Body of pancreas (tissue), 4 donors: ENCODE data around the gene CREBRF. TPM values are rescaled to one million over a fixed set of nuclear protein-coding genes. Genes with fewer than 3 reads are reported as not detected.

Experiments
- ATAC-seq: fragments of 150-250 bp; one replicate; pipeline ENCODE4 v1.9.1; 2016
- DNase-seq, 4 donors: peaks; one replicate each; pipeline ENCODE4 v3.0.0-alpha.2; 2019
- H3K27ac ChIP-seq, 4 donors: fragments of 200-600 bp; sonication (generic); 1 replicate in 3 of 4; 2 replicates in 1 of 4; pipeline versions ENCODE4 v1.5.1 to v1.6.1; 2016 to 2019; ENCODE audit warnings: mild to moderate bottlenecking in 1 of 4, mixed read lengths in 1 of 4, moderate library complexity in 1 of 4
- H3K27me3 ChIP-seq, 2 donors: fragments of 200-600 bp; sonication (generic); one replicate each; pipeline ENCODE4 v1.6.0; 2016; ENCODE audit warnings: mild to moderate bottlenecking in 1 of 2
- H3K36me3 ChIP-seq, 2 donors: fragments of 200-600 bp; sonication (generic); replicated peaks in 1 of 2; 2 replicates each; pipeline ENCODE4 v1.5.1; 2016; ENCODE audit warnings: low read depth in 2 of 2; ENCODE audit not compliant: insufficient read depth in 1 of 2
- H3K4me1 ChIP-seq: fragments of 200-600 bp; sonication (generic); one replicate; pipeline ENCODE4 v1.6.0; 2016
- H3K4me3 ChIP-seq, 2 donors: fragments of 200-600 bp; sonication (generic); 1 replicate in 1 of 2; 2 replicates in 1 of 2; pipeline ENCODE4 v1.5.1; 2016 to 2019
- H3K9me3 ChIP-seq, 3 donors: fragments of 200-600 bp; sonication (generic); 1 replicate in 2 of 3; 2 replicates in 1 of 3; pipeline ENCODE4 v1.5.1; 2016
- POLR2A ChIP-seq, 3 donors: fragments of 450-650 bp; IDR thresholded peaks; one replicate each; pipeline ENCODE4 v1.6.1; 2016; ENCODE audit warnings: antibody characterized with exemption in 3 of 3, mild to moderate bottlenecking in 2 of 3
- WGBS, 2 donors: methylation state at CpG; one replicate each; pipeline ENCODE4 v1.1.5; 2017; 5-methylcytosine and 5-hydroxymethylcytosine counted together
- intact Hi-C: fragments of 100-400 bp; cut with DNase I; formaldehyde crosslinking; loops from one replicate; pipeline ENCODE4 v1.15.1; 2023
- total RNA-seq, 2 donors: library from RNA; depleted of rRNA; stranded (reverse); fragments of >200 nt; gene quantifications; one replicate each; pipeline ENCODE4 v1.1.0, GENCODE V29; 2016
- TF ChIP-seq, protein P1 (sequence below), 7 experiments: fragments of 450-650 bp in 4 of 7; fragments of 200-600 bp in 3 of 7; sonication (generic) in 3 of 7; IDR thresholded peaks; one replicate each; pipeline ENCODE4 v1.5.1; 2016 to 2019; ENCODE audit warnings: antibody characterized with exemption in 7 of 7

The CREBRF gene
- total RNA-seq, 2 donors from 2014 or later: 19.7 to 37.2 TPM

DNA sequence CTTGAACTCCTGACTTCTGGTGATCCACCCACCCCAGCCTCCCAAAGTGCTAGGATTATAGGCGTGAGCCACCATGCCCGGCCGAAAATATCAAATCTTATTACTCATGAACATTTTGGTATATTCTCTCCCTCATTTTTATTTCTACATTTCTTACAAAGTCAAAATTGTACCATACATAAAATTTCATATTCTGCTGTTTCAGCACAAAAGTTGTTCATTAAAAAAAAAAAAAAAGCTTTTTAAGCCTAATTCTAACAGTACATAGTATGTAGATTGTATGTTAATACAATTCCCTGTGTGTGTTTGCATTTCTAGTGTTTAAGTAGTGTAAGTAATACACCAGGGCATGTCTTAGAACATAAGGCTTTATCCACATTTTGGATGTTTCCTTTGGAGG lies 103.1 kb downstream of the CREBRF start:
- Histone ChIP-seq H3K27me3 (no peaks in the 10 kb centered on the region), H3K27ac (no peak overlapping the region), H3K9me3 (no peaks in the 10 kb centered on the region), H3K4me3 (no peak overlapping the region), H3K4me1 (peaks cover 9% of the 10 kb centered on the region), H3K36me3 (peaks cover 3 to 13% of the 10 kb centered on the region in 2 donors)
- 96 to 98% methylated on average over 3 of the region's 3 CpGs for WGBS, 2 donors
- DNase-seq: no peak
- TF ChIP-seq, protein P1, sequence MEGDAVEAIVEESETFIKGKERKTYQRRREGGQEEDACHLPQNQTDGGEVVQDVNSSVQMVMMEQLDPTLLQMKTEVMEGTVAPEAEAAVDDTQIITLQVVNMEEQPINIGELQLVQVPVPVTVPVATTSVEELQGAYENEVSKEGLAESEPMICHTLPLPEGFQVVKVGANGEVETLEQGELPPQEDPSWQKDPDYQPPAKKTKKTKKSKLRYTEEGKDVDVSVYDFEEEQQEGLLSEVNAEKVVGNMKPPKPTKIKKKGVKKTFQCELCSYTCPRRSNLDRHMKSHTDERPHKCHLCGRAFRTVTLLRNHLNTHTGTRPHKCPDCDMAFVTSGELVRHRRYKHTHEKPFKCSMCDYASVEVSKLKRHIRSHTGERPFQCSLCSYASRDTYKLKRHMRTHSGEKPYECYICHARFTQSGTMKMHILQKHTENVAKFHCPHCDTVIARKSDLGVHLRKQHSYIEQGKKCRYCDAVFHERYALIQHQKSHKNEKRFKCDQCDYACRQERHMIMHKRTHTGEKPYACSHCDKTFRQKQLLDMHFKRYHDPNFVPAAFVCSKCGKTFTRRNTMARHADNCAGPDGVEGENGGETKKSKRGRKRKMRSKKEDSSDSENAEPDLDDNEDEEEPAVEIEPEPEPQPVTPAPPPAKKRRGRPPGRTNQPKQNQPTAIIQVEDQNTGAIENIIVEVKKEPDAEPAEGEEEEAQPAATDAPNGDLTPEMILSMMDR (IDR thresholded peaks at IDR 0.05): no peak
- no peak for TF ChIP-seq POLR2A (IDR thresholded peaks at IDR 0.05)
- intact Hi-C loops: no loop called here
- no peak for ATAC-seq

DNA sequence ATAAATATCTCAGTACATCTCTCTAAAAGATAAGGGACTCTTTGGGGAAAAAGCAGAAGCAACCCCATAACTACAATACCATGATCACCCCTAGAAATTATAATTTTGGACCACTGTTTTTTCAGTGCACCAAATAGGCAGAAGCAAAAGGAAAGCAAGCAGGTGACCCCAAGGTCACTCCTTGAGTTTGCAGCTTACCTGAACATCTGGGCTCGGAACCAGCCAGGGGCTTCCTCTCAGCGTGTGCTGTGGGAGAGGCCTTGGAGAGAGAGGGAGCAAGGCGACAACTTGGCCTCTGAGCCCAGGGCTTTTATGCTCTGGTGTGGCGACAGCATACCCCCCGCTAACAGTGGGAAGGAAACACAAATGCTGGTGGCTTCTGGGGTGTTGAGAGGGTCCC lies 105.0 kb downstream of the CREBRF start:
- Histone ChIP-seq H3K4me3 (no peak overlapping the region), H3K4me1 (peaks cover 13% of the 10 kb centered on the region), H3K36me3 (peaks cover 0 to 7% of the 10 kb centered on the region in 2 donors), H3K9me3 (no peaks in the 10 kb centered on the region), H3K27me3 (no peaks in the 10 kb centered on the region), H3K27ac (no peak overlapping the region)
- DNase-seq: peak in 1 of 4 donors; percentile 58
- WGBS, 2 donors: 63 to 64% methylated on average over 5 of the region's 5 CpGs
- TF ChIP-seq, protein P1 (IDR thresholded peaks at IDR 0.05): no peak
- no peak for TF ChIP-seq POLR2A (IDR thresholded peaks at IDR 0.05)
- intact Hi-C loops: no loop called here
- ATAC-seq: no peak

DNA sequence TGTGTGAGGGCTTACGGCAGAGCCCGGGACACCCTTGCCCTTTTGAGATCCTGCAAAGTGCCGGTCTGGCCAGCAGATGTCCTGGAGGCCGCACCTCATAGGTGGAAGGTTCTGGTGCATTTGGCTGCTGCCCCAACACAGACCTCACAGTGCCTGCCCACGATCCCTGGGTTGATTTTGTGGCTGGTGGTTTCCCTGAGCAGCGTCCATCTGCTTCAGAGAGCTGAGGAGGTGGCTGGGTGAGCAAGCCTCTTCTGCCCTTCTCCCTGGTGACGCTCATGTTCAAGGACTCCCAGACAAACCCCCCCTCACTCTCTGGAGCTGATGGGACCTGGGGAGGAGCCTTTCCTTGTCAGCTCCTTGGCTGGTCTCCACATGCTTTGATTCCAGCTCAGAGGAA lies 107.1 kb downstream of the CREBRF start:
- Histone ChIP-seq H3K9me3 (no peaks in the 10 kb centered on the region), H3K4me1 (peaks cover 13% of the 10 kb centered on the region), H3K27me3 (no peaks in the 10 kb centered on the region), H3K4me3 (no peak overlapping the region), H3K27ac (no peak overlapping the region), H3K36me3 (peaks cover 0 to 7% of the 10 kb centered on the region in 2 donors)
- ATAC-seq (no peak), DNase-seq (no peak)
- no peak for TF ChIP-seq POLR2A (IDR thresholded peaks at IDR 0.05)
- TF ChIP-seq, protein P1 (IDR thresholded peaks at IDR 0.05): no peak
- intact Hi-C loops: no loop called here
- 80 to 89% methylated on average over 5 to 7 of the region's 7 CpGs for WGBS, 2 donors

DNA sequence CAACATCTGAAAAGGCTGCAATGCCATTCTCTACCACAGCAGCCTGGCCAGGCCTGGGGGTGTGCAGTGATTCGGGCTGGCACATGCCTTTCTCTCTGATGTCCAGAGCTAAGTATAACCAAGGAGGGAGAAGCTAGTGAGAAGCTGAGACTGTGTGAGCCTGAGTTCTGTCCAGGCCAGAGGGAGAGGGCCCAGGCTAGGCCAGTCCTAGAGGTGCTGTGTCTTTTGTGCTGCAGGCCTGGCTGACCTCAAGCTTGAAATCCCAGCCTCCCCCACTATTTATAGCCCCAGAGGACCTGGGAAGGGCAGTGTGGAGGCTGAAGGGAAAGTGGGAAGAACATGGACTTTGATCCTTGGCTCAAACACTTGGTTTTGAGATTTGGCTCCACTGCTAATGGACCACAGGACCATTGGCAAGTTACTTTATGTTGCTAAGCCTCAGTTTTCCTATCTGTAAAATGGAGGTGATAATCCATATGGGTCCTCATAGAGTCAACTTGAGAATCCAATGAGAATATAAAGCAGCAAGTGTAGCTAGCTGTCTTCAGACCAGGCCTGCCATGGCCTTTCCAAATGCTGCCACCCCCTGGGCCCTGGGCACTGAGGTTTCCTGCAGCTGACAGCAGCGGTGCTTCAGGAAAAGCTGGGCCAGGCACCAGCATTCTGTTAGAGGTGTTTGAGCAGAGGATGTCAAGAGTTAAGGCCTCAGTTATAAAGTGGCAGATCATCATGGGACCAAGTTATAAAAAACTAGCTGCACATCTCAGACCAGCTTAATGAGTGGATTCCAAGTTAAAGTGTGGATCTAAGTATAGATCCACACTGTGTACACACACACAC lies 109.2 kb downstream of the CREBRF start:
- Histone ChIP-seq H3K9me3 (no peaks in the 10 kb centered on the region), H3K36me3 (peaks cover 0 to 1% of the 10 kb centered on the region in 2 donors), H3K4me3 (no peak overlapping the region), H3K4me1 (peaks cover 13% of the 10 kb centered on the region), H3K27me3 (no peaks in the 10 kb centered on the region), H3K27ac (no peak overlapping the region)
- intact Hi-C loops: no loop called here
- TF ChIP-seq, protein P1 (IDR thresholded peaks at IDR 0.05): no peak
- TF ChIP-seq POLR2A (IDR thresholded peaks at IDR 0.05): no peak
- DNase-seq (no peak), ATAC-seq (peak; percentile 18)
- WGBS, 2 donors: 87 to 91% methylated on average over 2 of the region's 2 CpGs

DNA sequence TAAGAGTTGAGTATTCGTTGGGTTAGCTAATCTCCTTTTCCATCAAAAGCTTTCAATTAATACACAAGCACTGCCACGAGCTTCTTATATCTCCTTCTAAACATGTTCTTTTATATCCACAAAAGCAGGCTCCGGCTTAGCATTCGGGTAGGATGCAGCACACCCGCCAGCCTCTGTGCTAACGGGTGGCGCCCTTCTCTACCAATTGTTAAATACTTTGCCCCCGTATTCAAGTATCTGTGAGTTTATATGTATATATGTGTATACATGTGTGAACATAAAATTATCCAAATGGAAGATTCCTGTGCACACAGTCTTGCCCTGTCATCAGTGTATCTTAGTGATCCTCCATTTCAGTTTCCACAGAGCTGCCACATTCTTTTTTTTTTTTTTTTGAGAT lies 116.0 kb downstream of the CREBRF start:
- no peak for TF ChIP-seq POLR2A (IDR thresholded peaks at IDR 0.05)
- TF ChIP-seq, protein P1 (IDR thresholded peaks at IDR 0.05): no peak
- intact Hi-C loops: no loop called here
- Histone ChIP-seq H3K4me1 (no peaks in the 10 kb centered on the region), H3K4me3 (no peak overlapping the region), H3K27me3 (no peaks in the 10 kb centered on the region), H3K36me3 (no peaks in the 10 kb centered on the region), H3K9me3 (no peaks in the 10 kb centered on the region), H3K27ac (no peak overlapping the region)
- ATAC-seq: no peak
- 81 to 85% methylated on average over 8 of the region's 8 CpGs for WGBS, 2 donors
- DNase-seq: no peak
